Stimulated activated effector memory CD8-positive, alpha-beta T cell treated with anti-CD3 and anti-CD28 coated beads, Interleukin-12 subunit alpha, Interleukin-12 subunit beta, amount 100 ng/mL, for 72 hours (primary cell): ENCODE data around the gene NEURL4.

Source experiments
- ATAC-seq: fragments of 150-1000 bp; cut with Tn5 transposase; 2 replicates; pipeline ENCODE4 v1.10.0; 2021
- DNase-seq, 2 donors: peaks; one replicate each; pipeline ENCODE4 v3.0.0; 2021 to 2022; ENCODE audit warnings: low spot score in 2 of 2
- H3K27ac Mint-ChIP-seq: one replicate; pipeline ENCODE4 v1.8.0; 2022; ENCODE audit warnings: mild to moderate bottlenecking, mixed read lengths
- H3K36me3 Mint-ChIP-seq: one replicate; pipeline ENCODE4 v1.8.0; 2022; ENCODE audit warnings: mild to moderate bottlenecking, mixed read lengths
- H3K4me1 Mint-ChIP-seq: one replicate; pipeline ENCODE4 v1.8.0; 2022; ENCODE audit warnings: mixed read lengths
- H3K4me3 Mint-ChIP-seq: one replicate; pipeline ENCODE4 v1.8.0; 2022; ENCODE audit warnings: mild to moderate bottlenecking, mixed read lengths
- H3K9me3 Mint-ChIP-seq: one replicate; pipeline ENCODE4 v1.8.0; 2022; ENCODE audit warnings: mixed read lengths

NEURL4 gene

GRCh38 chr17:7318121-7318860 is 10.8 kb downstream of the NEURL4 start:
- Mint-ChIP-seq H3K4me1 (peaks cover 33% of the 10 kb centered on the region), H3K27ac (peak overlapping the region; percentile 89), H3K36me3 (peaks cover 93% of the 10 kb centered on the region), H3K9me3 (no peaks in the 10 kb centered on the region), H3K4me3 (no peak overlapping the region)
- DNase-seq, result no peak
- ATAC-seq, result no peak

GRCh38 chr17:7317161-7317803 is 11.9 kb downstream of the NEURL4 start:
- ATAC-seq (no peak), DNase-seq (no peak)
- H3K9me3 Mint-ChIP-seq, result no peaks in the 10 kb centered on the region
- peaks cover 43% of the 10 kb centered on the region for H3K4me1 Mint-ChIP-seq
- H3K27ac Mint-ChIP-seq, result peak overlapping the region; percentile 66
- peak overlapping the region; percentile 39 for H3K4me3 Mint-ChIP-seq
- H3K36me3 Mint-ChIP-seq, result peaks cover 93% of the 10 kb centered on the region

GRCh38 chr17:7315570-7316235 is 13.4 kb downstream of the NEURL4 start:
- Mint-ChIP-seq H3K4me1 (peaks cover 58% of the 10 kb centered on the region), H3K4me3 (peak overlapping the region; percentile 79), H3K27ac (peak overlapping the region; percentile 93), H3K9me3 (no peaks in the 10 kb centered on the region), H3K36me3 (peaks cover 93% of the 10 kb centered on the region)
- DNase-seq (no peak), ATAC-seq (no peak)

GRCh38 chr17:7314719-7315569 is 14.2 kb downstream of the NEURL4 start, which contains the start of gene GPS2:
Gene GPS2 (minus strand): TSS chr17:7315360. CDS start chr17:7315052, 308 bp downstream.
- peak; percentile 93 for ATAC-seq
- peak within 1 kb of the TSS; percentile 79 for H3K4me3 Mint-ChIP-seq
- H3K27ac Mint-ChIP-seq, result peak within 1 kb of the TSS; percentile 93
- H3K4me1 Mint-ChIP-seq, result peaks cover 65% of the 10 kb centered on the region
- peak; percentile 89 to 94 for DNase-seq
- no peaks in the 10 kb centered on the region for H3K9me3 Mint-ChIP-seq
- peaks cover 95% of the 10 kb centered on the region for H3K36me3 Mint-ChIP-seq

GRCh38 chr17:7313890-7314718 is 15.0 kb downstream of the NEURL4 start:
- Mint-ChIP-seq H3K27ac (peak overlapping the region; percentile 93), H3K9me3 (no peaks in the 10 kb centered on the region), H3K36me3 (peaks cover 95% of the 10 kb centered on the region), H3K4me1 (peaks cover 74% of the 10 kb centered on the region), H3K4me3 (peak overlapping the region; percentile 79)
- no peak for DNase-seq
- ATAC-seq, result no peak

- no peak for DNase-seq
- no peak for ATAC-seq
- H3K4me3 Mint-ChIP-seq, result peak overlapping the region; percentile 79
- H3K9me3 Mint-ChIP-seq, result no peaks in the 10 kb centered on the region
- H3K36me3 Mint-ChIP-seq, result peaks cover 95% of the 10 kb centered on the region
- peak overlapping the region; percentile 85 for H3K27ac Mint-ChIP-seq
- peaks cover 80% of the 10 kb centered on the region for H3K4me1 Mint-ChIP-seq
These were observed 15.8 kb downstream of the NEURL4 start for GRCh38 chr17:7313088-7313889.

GRCh38 chr17:7312432-7313087 is 16.6 kb downstream of the NEURL4 start:
- peaks cover 91% of the 10 kb centered on the region for H3K36me3 Mint-ChIP-seq
- H3K27ac Mint-ChIP-seq, result peak overlapping the region; percentile 85
- peaks cover 80% of the 10 kb centered on the region for H3K4me1 Mint-ChIP-seq
- ATAC-seq, result no peak
- H3K4me3 Mint-ChIP-seq, result peak overlapping the region; percentile 79
- no peaks in the 10 kb centered on the region for H3K9me3 Mint-ChIP-seq
- no peak for DNase-seq

- H3K4me1 Mint-ChIP-seq, result peaks cover 77% of the 10 kb centered on the region
- H3K4me3 Mint-ChIP-seq, result peak overlapping the region; percentile 79
- H3K9me3 Mint-ChIP-seq, result no peaks in the 10 kb centered on the region
These were observed 17.9 kb downstream of the NEURL4 start for GRCh38 chr17:7311110-7311705.

GRCh38 chr17:7309628-7310027 is 19.5 kb downstream of the NEURL4 start:
- peaks cover 79% of the 10 kb centered on the region for H3K36me3 Mint-ChIP-seq
- peak overlapping the region; percentile 92 for H3K27ac Mint-ChIP-seq
- no peak for DNase-seq
- peak overlapping the region; percentile 79 for H3K4me3 Mint-ChIP-seq
- H3K4me1 Mint-ChIP-seq, result peaks cover 67% of the 10 kb centered on the region
- no peaks in the 10 kb centered on the region for H3K9me3 Mint-ChIP-seq
- no peak for ATAC-seq

More at GRCh38 chr17:7311110-7311705, 17.9 kb downstream of the NEURL4 start:
- DNase-seq, result no peak
- peak overlapping the region; percentile 92 for H3K27ac Mint-ChIP-seq
- ATAC-seq, result no peak
- H3K36me3 Mint-ChIP-seq, result peaks cover 92% of the 10 kb centered on the region

GRCh38 chr17:7308625-7309433 is 20.3 kb downstream of the NEURL4 start:
- ATAC-seq (peak; percentile 50), DNase-seq (peak; percentile 63 to 92)
- H3K4me3 Mint-ChIP-seq, result peak overlapping the region; percentile 79
- peak overlapping the region; percentile 92 for H3K27ac Mint-ChIP-seq
- peaks cover 71% of the 10 kb centered on the region for H3K36me3 Mint-ChIP-seq
- no peaks in the 10 kb centered on the region for H3K9me3 Mint-ChIP-seq
- peaks cover 59% of the 10 kb centered on the region for H3K4me1 Mint-ChIP-seq

GRCh38 chr17:7307686-7308624 is 21.2 kb downstream of the NEURL4 start:
- no peaks in the 10 kb centered on the region for H3K9me3 Mint-ChIP-seq
- H3K4me3 Mint-ChIP-seq, result peak overlapping the region; percentile 79
- H3K36me3 Mint-ChIP-seq, result peaks cover 67% of the 10 kb centered on the region
- H3K4me1 Mint-ChIP-seq, result peaks cover 50% of the 10 kb centered on the region
- peak overlapping the region; percentile 92 for H3K27ac Mint-ChIP-seq
- DNase-seq (peak; percentile 38 to 72), ATAC-seq (peak; percentile 19)
